Measurements from ENCODE around the gene AUTS2.

AUTS2 gene

GRCh38 chr7:70829221-70830059, 1231.2 kb downstream of the AUTS2 start:
- DNase-seq (ENCODE audit: low read depth), result peak; percentile 32

- no peak for DNase-seq (ENCODE audit: low read depth)
Observed at GRCh38 chr7:70830060-70830395, 1231.8 kb downstream of the AUTS2 start.

DNA sequence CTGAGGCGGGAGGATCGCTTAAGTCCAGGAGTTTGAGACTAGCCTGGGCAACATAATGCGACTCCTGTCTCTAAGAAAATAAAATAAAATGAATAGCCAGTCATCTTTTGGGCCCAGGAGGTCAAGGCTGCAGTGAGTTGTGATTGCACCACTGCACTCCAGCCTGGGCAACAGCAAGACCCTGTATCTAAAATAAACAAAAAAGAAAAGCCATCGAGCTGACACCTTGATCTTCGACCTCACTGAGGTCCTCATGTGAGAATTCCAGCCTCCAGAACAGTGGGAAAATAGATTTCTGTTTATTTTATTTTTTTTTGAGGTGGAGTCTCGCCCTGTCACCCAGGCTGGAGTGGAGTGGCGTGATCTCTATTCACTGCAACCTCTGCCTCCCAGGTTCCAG, 1232.2 kb downstream of the AUTS2 start:
- DNase-seq (ENCODE audit: low read depth), result no peak

GRCh38 chr7:70833726-70834125, 1235.5 kb downstream of the AUTS2 start:
- DNase-seq (ENCODE audit: low read depth), result no peak

GRCh38 chr7:70834424-70834823, 1236.1 kb downstream of the AUTS2 start:
- DNase-seq (ENCODE audit: low read depth), result no peak

- no peak for DNase-seq (ENCODE audit: low read depth)
Observed at GRCh38 chr7:70835658-70836057, 1237.4 kb downstream of the AUTS2 start.

- no peak for DNase-seq (ENCODE audit: low read depth)
Observed at GRCh38 chr7:70836279-70836678, 1238.0 kb downstream of the AUTS2 start.

GRCh38 chr7:70836946-70837345, 1238.7 kb downstream of the AUTS2 start:
- DNase-seq (ENCODE audit: low read depth), result no peak

DNA sequence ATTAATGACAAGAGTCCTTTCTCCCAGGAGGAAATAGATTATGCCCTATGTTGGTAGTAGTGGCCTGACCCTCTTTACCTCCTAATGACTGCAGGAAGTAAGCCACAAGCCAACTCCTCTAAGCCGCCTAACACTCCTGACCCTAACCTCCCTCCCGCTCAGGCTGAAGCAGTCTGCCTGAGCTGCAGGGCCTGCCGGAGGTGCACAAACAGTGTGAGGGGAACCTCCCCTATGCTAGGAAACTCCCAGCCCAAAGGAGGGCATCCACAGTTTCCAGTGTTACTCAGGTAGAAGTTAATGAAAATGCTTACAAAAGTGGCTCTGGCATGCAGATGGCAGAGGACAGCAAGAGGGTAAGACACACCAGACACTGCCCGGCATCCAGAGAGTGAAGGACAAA, 1239.3 kb downstream of the AUTS2 start:
- DNase-seq (ENCODE audit: low read depth), result no peak

GRCh38 chr7:70838292-70838907, 1240.1 kb downstream of the AUTS2 start:
- DNase-seq (ENCODE audit: low read depth), result no peak
